ENCODE results near the gene SNTG2. TPM values are rescaled to one million over a fixed set of nuclear protein-coding genes. Genes with fewer than 3 reads are reported as not detected.
"Not testable (repeated sequence)": the region's sequence is repeated elsewhere in the genome, so short reads cannot be mapped to it uniquely, and the experiment has no call there.

The SNTG2 gene
- total RNA-seq, 4 donors from 2014 or later = 9.0 to 44.6 (median 30.8) TPM

DNA sequence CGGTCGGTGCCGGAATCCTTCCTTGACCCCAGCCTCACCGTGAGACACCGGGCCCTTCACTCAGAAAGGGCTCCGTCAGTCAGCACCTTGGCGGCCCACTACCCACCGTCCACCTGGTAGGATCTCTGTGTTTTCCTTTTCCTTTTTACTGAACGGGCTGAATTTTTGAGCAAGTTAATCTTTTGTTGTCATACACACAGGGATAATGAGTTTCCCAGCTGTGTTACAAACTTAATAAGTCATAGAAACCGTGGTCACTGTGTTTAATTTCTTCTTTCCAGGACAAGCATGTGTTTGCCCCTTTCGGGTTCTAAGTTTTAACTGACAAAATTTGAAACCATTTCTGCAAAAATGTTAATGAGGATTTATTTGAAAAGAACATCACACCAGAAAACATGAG is 423.6 kb downstream of the SNTG2 start:
- H3K9me3 ChIP-seq = no peaks in the 10 kb centered on the region
- H3K4me1 ChIP-seq = peaks cover 0 to 7% (median 0%) of the 10 kb centered on the region in 4 donors
- peak overlapping the region in 2 of 4 donors; percentile 8 to 34 for H3K4me3 ChIP-seq
- DNase-seq (ENCODE audit: low spot score in 2 of 2) = no peak
- H3K27me3 ChIP-seq = no peaks in the 10 kb centered on the region
- H3K36me3 ChIP-seq = no peaks in the 10 kb centered on the region
- 65 to 75% methylated on average over 11 of the region's 11 CpGs for WGBS, 2 donors
- no peak for TF ChIP-seq POLR2A (IDR thresholded peaks at IDR 0.05)
- TF ChIP-seq EP300 (IDR thresholded peaks at IDR 0.05) = no peak
- TF ChIP-seq, protein P1, sequence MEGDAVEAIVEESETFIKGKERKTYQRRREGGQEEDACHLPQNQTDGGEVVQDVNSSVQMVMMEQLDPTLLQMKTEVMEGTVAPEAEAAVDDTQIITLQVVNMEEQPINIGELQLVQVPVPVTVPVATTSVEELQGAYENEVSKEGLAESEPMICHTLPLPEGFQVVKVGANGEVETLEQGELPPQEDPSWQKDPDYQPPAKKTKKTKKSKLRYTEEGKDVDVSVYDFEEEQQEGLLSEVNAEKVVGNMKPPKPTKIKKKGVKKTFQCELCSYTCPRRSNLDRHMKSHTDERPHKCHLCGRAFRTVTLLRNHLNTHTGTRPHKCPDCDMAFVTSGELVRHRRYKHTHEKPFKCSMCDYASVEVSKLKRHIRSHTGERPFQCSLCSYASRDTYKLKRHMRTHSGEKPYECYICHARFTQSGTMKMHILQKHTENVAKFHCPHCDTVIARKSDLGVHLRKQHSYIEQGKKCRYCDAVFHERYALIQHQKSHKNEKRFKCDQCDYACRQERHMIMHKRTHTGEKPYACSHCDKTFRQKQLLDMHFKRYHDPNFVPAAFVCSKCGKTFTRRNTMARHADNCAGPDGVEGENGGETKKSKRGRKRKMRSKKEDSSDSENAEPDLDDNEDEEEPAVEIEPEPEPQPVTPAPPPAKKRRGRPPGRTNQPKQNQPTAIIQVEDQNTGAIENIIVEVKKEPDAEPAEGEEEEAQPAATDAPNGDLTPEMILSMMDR (IDR thresholded peaks at IDR 0.05) = no peak
- peak overlapping the region in 1 of 4 donors; percentile 64 for H3K27ac ChIP-seq

DNA sequence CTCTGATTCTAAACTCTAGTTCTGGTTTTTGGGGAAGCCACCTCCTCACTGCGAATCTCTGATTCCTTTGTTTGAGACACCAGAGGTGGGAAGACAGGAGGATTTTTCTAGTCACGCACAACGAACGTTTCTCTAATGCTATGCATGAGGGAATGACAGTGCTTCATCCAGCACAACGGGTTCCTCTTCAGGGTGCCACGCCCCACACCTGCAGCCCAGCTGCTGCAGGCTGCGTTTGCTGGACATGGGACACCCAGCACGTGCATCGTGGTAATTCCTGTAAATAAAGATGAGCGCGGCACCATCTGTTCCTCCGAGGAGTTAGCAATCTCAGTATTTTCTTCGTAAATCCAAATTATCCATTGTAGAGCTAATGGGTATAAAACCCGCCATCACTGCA is 425.1 kb downstream of the SNTG2 start:
- no peak for DNase-seq (ENCODE audit: low spot score in 2 of 2)
- Histone ChIP-seq H3K36me3 (no peaks in the 10 kb centered on the region), H3K27me3 (no peaks in the 10 kb centered on the region), H3K9me3 (no peaks in the 10 kb centered on the region), H3K27ac (no peak overlapping the region), H3K4me3 (peak overlapping the region in 1 of 4 donors; percentile 34), H3K4me1 (no peaks in the 10 kb centered on the region)
- TF ChIP-seq POLR2A (IDR thresholded peaks at IDR 0.05) (no peak), EP300 (IDR thresholded peaks at IDR 0.05) (no peak)
- TF ChIP-seq, protein P1 (IDR thresholded peaks at IDR 0.05) = no peak
- 80 to 91% methylated on average over 14 of the region's 14 CpGs for WGBS, 2 donors

DNA sequence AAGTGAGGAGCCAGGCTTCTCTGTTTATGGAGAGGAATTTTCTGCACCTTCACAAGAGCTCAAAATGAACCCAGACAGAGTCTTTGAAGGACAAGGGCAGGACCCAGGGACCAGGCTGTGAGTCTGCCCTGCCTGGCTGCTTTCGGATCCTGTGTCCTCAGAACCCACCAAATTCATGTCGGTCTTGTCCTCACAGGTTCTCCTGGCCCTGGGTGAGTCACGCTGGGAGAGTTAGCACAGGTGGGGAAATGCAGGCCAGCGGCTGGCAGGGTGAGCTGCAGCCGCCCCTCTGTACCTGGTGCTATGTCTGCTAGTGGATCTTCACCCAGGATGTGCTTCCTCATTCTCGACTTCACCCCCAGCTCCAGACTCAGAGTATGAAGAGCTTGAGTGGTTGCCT is 426.8 kb downstream of the SNTG2 start:
- TF ChIP-seq EP300 (IDR thresholded peaks at IDR 0.05) (no peak), POLR2A (IDR thresholded peaks at IDR 0.05) (no peak)
- TF ChIP-seq, protein P1 (IDR thresholded peaks at IDR 0.05) = no peak
- Histone ChIP-seq H3K4me1 (no peaks in the 10 kb centered on the region), H3K4me3 (no peak overlapping the region), H3K36me3 (no peaks in the 10 kb centered on the region), H3K27ac (no peak overlapping the region), H3K27me3 (no peaks in the 10 kb centered on the region), H3K9me3 (no peaks in the 10 kb centered on the region)
- DNase-seq (ENCODE audit: low spot score in 2 of 2) = no peak
- WGBS, 2 donors = 88 to 91% methylated on average over 6 of the region's 6 CpGs

DNA sequence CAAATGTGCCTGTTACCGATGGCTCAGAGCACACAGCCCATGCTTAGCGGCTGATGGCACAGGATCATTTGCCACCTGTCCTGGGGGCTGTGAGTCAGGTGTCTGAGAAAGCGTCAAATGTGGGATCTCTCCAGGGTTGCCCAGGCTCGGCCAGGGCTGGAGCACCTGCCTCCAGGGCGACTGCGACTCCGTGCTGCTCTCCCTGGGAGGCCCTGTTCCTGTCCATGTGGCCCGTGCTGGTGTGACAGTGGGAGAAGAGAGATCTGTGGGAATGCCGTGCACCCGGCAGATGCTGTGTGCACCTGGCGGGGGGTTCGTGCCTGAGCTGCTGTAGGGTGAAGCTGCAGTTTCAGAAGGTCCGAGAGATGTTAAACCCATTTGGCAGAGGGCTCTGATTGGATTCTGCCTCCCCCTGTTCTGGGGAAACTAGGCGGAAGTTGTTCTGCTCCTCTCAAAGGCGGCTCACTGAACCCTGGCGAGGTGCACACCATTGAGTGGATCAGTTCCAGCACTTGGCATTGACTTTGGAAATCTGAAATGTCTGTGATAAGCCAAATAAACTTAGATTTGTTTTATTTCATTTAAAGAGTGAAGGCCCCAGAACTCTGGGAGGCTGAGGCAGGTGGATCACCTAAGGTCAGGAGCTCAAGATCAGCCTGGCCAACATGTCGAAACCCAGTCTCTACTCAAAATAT is 428.0 kb downstream of the SNTG2 start:
- H3K27me3 ChIP-seq = no peaks in the 10 kb centered on the region
- H3K4me3 ChIP-seq = no peak overlapping the region
- H3K36me3 ChIP-seq = no peaks in the 10 kb centered on the region
- TF ChIP-seq, protein P1 (IDR thresholded peaks at IDR 0.05) = no peak
- TF ChIP-seq POLR2A (IDR thresholded peaks at IDR 0.05) = no peak
- TF ChIP-seq EP300 (IDR thresholded peaks at IDR 0.05) = no peak
- H3K4me1 ChIP-seq = no peaks in the 10 kb centered on the region
- DNase-seq (ENCODE audit: low spot score in 2 of 2) = no peak
- H3K27ac ChIP-seq = no peak overlapping the region
- H3K9me3 ChIP-seq = peaks cover 0 to 2% (median 0%) of the 10 kb centered on the region in 4 donors
- WGBS, 2 donors = 88 to 98% methylated on average over 16 to 17 of the region's 17 CpGs

DNA sequence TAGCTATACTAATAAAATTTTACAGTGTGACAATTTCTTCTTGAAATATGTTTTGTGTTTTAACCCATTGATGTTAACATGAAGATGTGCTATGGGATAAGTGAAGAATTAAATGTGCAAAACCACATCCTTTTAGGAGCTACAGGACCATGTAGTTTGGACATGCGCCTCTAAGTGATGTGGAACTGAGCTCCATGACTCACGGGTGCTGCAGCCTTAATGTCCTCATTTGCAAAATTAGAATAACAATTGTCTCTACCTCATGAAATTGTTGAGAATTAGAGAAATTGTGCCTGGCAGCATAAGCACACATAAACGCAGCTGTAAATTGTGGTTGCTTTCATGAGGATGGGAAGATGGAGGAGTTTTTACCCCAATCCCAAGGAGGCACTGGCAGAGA is 431.0 kb downstream of the SNTG2 start:
- 84 to 92% methylated on average over 3 of the region's 3 CpGs for WGBS, 2 donors
- Histone ChIP-seq H3K27me3 (no peaks in the 10 kb centered on the region), H3K36me3 (no peaks in the 10 kb centered on the region), H3K9me3 (peaks cover 0 to 4% (median 0%) of the 10 kb centered on the region in 4 donors), H3K27ac (no peak overlapping the region), H3K4me1 (no peaks in the 10 kb centered on the region), H3K4me3 (no peak overlapping the region)
- TF ChIP-seq, protein P1 (IDR thresholded peaks at IDR 0.05) = no peak
- TF ChIP-seq POLR2A (IDR thresholded peaks at IDR 0.05) (no peak), EP300 (IDR thresholded peaks at IDR 0.05) (no peak)
- no peak for DNase-seq (ENCODE audit: low spot score in 2 of 2)

DNA sequence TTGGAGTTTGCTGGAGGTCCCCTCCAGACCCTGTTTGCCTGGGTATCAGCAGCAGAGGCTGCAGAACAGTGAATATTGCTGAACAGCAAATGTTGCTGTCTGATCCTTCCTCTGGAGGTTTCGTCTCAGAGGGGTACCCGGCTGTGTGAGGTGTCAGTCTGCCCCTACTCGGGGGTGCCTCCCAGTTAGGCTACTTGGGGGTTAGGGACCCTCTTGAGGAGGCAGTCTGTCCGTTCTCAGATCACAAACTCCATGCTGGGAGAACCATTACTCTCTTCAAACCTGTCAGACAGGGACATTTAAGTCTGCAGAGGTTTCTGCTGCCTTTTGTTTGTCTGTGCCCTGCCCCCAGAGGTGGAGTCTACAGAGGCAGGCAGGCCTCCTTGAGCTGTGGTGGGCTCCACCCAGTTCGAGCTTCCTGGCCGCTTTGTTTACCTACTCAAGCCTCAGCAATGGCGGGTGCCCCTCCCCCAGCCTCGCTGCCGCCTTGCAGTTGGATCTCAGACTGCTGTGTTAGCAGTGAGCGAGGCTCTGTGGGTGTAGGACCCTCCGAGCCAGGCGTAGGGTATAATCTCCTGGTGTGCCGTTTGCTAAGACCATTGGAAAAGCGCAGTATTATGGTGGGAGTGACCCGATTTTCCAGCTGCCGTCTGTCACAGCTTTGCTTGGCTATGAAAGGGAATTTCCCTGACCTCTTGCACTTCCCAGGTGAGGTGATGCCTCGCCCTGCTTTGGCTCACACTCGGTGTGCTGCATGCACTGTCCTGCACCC is 437.5 kb downstream of the SNTG2 start:
- not testable (repeated sequence) for DNase-seq (ENCODE audit: low spot score in 2 of 2); H3K36me3 ChIP-seq; H3K4me3 ChIP-seq; H3K4me1 ChIP-seq; H3K27me3 ChIP-seq; H3K27ac ChIP-seq; H3K9me3 ChIP-seq
- WGBS, 2 donors = 74 to 84% methylated on average over 18 of the region's 18 CpGs

DNA sequence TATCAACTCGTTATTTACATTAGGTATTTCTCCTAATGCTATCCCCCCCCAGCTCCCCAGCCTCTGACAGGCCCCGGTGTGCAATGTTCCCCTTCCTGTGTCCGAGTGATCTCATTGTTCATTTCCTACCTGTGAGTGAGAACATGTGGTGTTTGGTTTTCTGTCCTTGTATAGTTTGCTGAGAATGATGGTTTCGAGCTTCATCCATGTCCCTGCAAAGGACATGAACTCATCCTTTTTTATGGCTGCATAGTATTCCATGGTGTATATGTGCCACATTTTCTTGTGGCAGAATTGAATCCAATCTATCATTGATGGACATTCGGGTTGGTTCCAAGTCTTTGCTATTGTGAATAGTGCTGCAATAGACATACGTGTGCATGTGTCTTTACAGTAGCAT is 439.5 kb downstream of the SNTG2 start:
- H3K4me1 ChIP-seq; H3K27ac ChIP-seq; H3K4me3 ChIP-seq; H3K27me3 ChIP-seq; DNase-seq (ENCODE audit: low spot score in 2 of 2); H3K36me3 ChIP-seq; H3K9me3 ChIP-seq: not testable (repeated sequence)
- 89% methylated on average over 6 of the region's 6 CpGs for WGBS, 2 donors

All from tibial nerve (tissue), 4 donors.